Mesendoderm (in vitro differentiated cells): ENCODE data around the gene RAB6A.

Experiments used
- DNase-seq: peaks from one replicate; pipeline ENCODE4 v3.0.0; 2013
- H2AK5ac ChIP-seq: 2 replicates; pipeline ENCODE4 v1.6.1; 2013; ENCODE audit warnings: low read length, inconsistent platforms
- H2BK120ac ChIP-seq: 2 replicates; pipeline ENCODE4 v1.6.1; 2013; ENCODE audit warnings: low read depth, mild to moderate bottlenecking, low read length, moderate library complexity, mixed read lengths
- H2BK15ac ChIP-seq: replicated peaks from 2 replicates; pipeline ENCODE4 v1.6.1; 2013; ENCODE audit warnings: low read depth, mild to moderate bottlenecking, moderate library complexity
- H2BK5ac ChIP-seq: 2 replicates; pipeline ENCODE4 v1.6.1; 2013; ENCODE audit warnings: low read length, inconsistent platforms
- H3K18ac ChIP-seq: 2 replicates; pipeline ENCODE4 v1.6.1; 2013; ENCODE audit warnings: mild to moderate bottlenecking, low read length, mixed read lengths
- H3K23ac ChIP-seq: one replicate; pipeline ENCODE4 v1.6.1; 2013; ENCODE audit warnings: low read length
- H3K27ac ChIP-seq: 2 replicates; pipeline ENCODE4 v1.5.1; 2013; ENCODE audit warnings: low read depth, mild to moderate bottlenecking, inconsistent platforms, low read length, moderate library complexity
- H3K27me3 ChIP-seq: 2 replicates; pipeline ENCODE4 v1.6.1; 2013; ENCODE audit warnings: low read length, control low read depth, mild to moderate bottlenecking, inconsistent platforms; ENCODE audit not compliant: insufficient read depth, poor library complexity
- H3K36me3 ChIP-seq: 2 replicates; pipeline ENCODE4 v1.6.1; 2013; ENCODE audit warnings: low read length, inconsistent platforms; ENCODE audit not compliant: control insufficient read depth, insufficient read depth
- H3K4ac ChIP-seq: one replicate; pipeline ENCODE4 v1.6.1; 2013; ENCODE audit warnings: low read depth, mild to moderate bottlenecking, low read length, moderate library complexity
- H3K4me1 ChIP-seq: 2 replicates; pipeline ENCODE4 v1.6.1; 2013; ENCODE audit warnings: low read depth, low read length, inconsistent platforms; ENCODE audit not compliant: control insufficient read depth
- H3K4me2 ChIP-seq: 2 replicates; pipeline ENCODE4 v1.6.1; 2013; ENCODE audit warnings: low read length
- H3K4me3 ChIP-seq: 2 replicates; pipeline ENCODE4 v1.5.1; 2013; ENCODE audit warnings: mild to moderate bottlenecking, low read length
- H3K56ac ChIP-seq: one replicate; pipeline ENCODE4 v1.6.1; 2013; ENCODE audit warnings: low read length
- H3K79me1 ChIP-seq: 2 replicates; pipeline ENCODE4 v1.6.1; 2013; ENCODE audit warnings: low read length, inconsistent platforms
- H3K79me2 ChIP-seq: 2 replicates; pipeline ENCODE4 v1.6.1; 2013; ENCODE audit warnings: mild to moderate bottlenecking, low read length; ENCODE audit not compliant: control insufficient read depth, insufficient read depth
- H3K9ac ChIP-seq: 2 replicates; pipeline ENCODE4 v1.6.1; 2013; ENCODE audit warnings: low read length, inconsistent platforms
- H4K5ac ChIP-seq: one replicate; pipeline ENCODE4 v1.6.1; 2013; ENCODE audit warnings: low read length
- H4K8ac ChIP-seq: one replicate; pipeline ENCODE4 v1.6.1; 2013; ENCODE audit warnings: low read depth, mild to moderate bottlenecking, control low read depth, low read length, moderate library complexity
- WGBS: extraction: QIAGEN DNeasy Blood & Tissue Kit; methylation state at CpG from one replicate; pipeline ENCODE4 v1.1.7; 2013; ENCODE audit warnings: low lambda C conversion rate, missing lambda C conversion rate; ENCODE audit not compliant: insufficient coverage; ENCODE audit errors: extremely low coverage; 5-methylcytosine and 5-hydroxymethylcytosine counted together

Gene RAB6A

GRCh38 chr11:73750228-73750627 is 10.6 kb downstream of the RAB6A start:
- DNase-seq: no peak

GRCh38 chr11:73749118-73749517 is 11.8 kb downstream of the RAB6A start:
- H3K4me3 ChIP-seq: no peak overlapping the region
- no CpG with 5 or more reads among the region's 7 CpGs for WGBS
- H3K4ac ChIP-seq: no peak overlapping the region
- no peak for DNase-seq
- H3K36me3 ChIP-seq: no peaks in the 10 kb centered on the region
- no peak overlapping the region for H3K23ac ChIP-seq
- H2AK5ac ChIP-seq: no peak overlapping the region
- no peak overlapping the region for H3K56ac ChIP-seq
- H4K8ac ChIP-seq: no peak overlapping the region
- H2BK15ac ChIP-seq: no peak overlapping the region
- no peak overlapping the region for H3K4me2 ChIP-seq
- no peaks in the 10 kb centered on the region for H3K27me3 ChIP-seq
- no peak overlapping the region for H3K18ac ChIP-seq
- no peak overlapping the region for H3K27ac ChIP-seq
- H3K79me1 ChIP-seq: peaks cover 38% of the 10 kb centered on the region
- no peaks in the 10 kb centered on the region for H3K4me1 ChIP-seq
- no peak overlapping the region for H2BK120ac ChIP-seq
- no peak overlapping the region for H2BK5ac ChIP-seq
- H3K9ac ChIP-seq: no peak overlapping the region
- H4K5ac ChIP-seq: no peak overlapping the region
- H3K79me2 ChIP-seq: peaks cover 60% of the 10 kb centered on the region

More at GRCh38 chr11:73750228-73750627, 10.6 kb downstream of the RAB6A start:
- Histone ChIP-seq H4K8ac (no peak overlapping the region), H3K79me1 (peaks cover 38% of the 10 kb centered on the region), H2BK5ac (no peak overlapping the region), H3K27ac (no peak overlapping the region), H4K5ac (no peak overlapping the region), H3K27me3 (no peaks in the 10 kb centered on the region), H2AK5ac (no peak overlapping the region), H3K4me2 (no peak overlapping the region), H3K4ac (no peak overlapping the region), H3K4me3 (no peak overlapping the region), H3K56ac (no peak overlapping the region), H2BK15ac (no peak overlapping the region), H2BK120ac (no peak overlapping the region), H3K79me2 (peaks cover 60% of the 10 kb centered on the region), H3K9ac (no peak overlapping the region), H3K4me1 (no peaks in the 10 kb centered on the region), H3K23ac (no peak overlapping the region), H3K18ac (no peak overlapping the region), H3K36me3 (no peaks in the 10 kb centered on the region)
- WGBS: no CpG with 5 or more reads among the region's 5 CpGs

GRCh38 chr11:73748300-73748699 is 12.6 kb downstream of the RAB6A start:
- H3K27ac ChIP-seq: no peak overlapping the region
- no CpG with 5 or more reads among the region's 5 CpGs for WGBS
- no peaks in the 10 kb centered on the region for H3K27me3 ChIP-seq

GRCh38 chr11:73747762-73748161 is 13.1 kb downstream of the RAB6A start:
- Histone ChIP-seq H3K4me1 (no peaks in the 10 kb centered on the region), H3K56ac (no peak overlapping the region), H3K4me2 (no peak overlapping the region), H3K4ac (no peak overlapping the region), H3K18ac (no peak overlapping the region), H2BK120ac (no peak overlapping the region), H3K79me1 (peaks cover 41% of the 10 kb centered on the region), H4K5ac (no peak overlapping the region), H2BK15ac (no peak overlapping the region), H3K9ac (no peak overlapping the region), H3K79me2 (peaks cover 65% of the 10 kb centered on the region), H3K36me3 (no peaks in the 10 kb centered on the region), H2BK5ac (no peak overlapping the region), H3K27ac (no peak overlapping the region), H3K4me3 (no peak overlapping the region), H2AK5ac (no peak overlapping the region), H3K27me3 (no peaks in the 10 kb centered on the region), H4K8ac (no peak overlapping the region), H3K23ac (no peak overlapping the region)
- no peak for DNase-seq
- WGBS: no CpG with 5 or more reads among the region's 3 CpGs

More at GRCh38 chr11:73748300-73748699, 12.6 kb downstream of the RAB6A start:
- DNase-seq: no peak
- peaks cover 64% of the 10 kb centered on the region for H3K79me2 ChIP-seq
- no peak overlapping the region for H2BK5ac ChIP-seq
- H2BK120ac ChIP-seq: no peak overlapping the region
- no peak overlapping the region for H2AK5ac ChIP-seq
- H3K23ac ChIP-seq: no peak overlapping the region
- no peak overlapping the region for H3K4ac ChIP-seq
- no peak overlapping the region for H3K4me3 ChIP-seq
- no peaks in the 10 kb centered on the region for H3K36me3 ChIP-seq
- H3K18ac ChIP-seq: no peak overlapping the region
- no peak overlapping the region for H4K5ac ChIP-seq
- H3K9ac ChIP-seq: no peak overlapping the region
- H2BK15ac ChIP-seq: no peak overlapping the region
- no peak overlapping the region for H3K56ac ChIP-seq
- H3K4me1 ChIP-seq: no peaks in the 10 kb centered on the region
- H3K4me2 ChIP-seq: no peak overlapping the region
- no peak overlapping the region for H4K8ac ChIP-seq
- H3K79me1 ChIP-seq: peaks cover 42% of the 10 kb centered on the region

GRCh38 chr11:73746701-73747100 is 14.2 kb downstream of the RAB6A start:
- no peak overlapping the region for H4K8ac ChIP-seq
- H2BK120ac ChIP-seq: no peak overlapping the region
- no peak overlapping the region for H4K5ac ChIP-seq
- H3K36me3 ChIP-seq: no peaks in the 10 kb centered on the region
- no peaks in the 10 kb centered on the region for H3K4me1 ChIP-seq
- H3K4me3 ChIP-seq: no peak overlapping the region
- no peak overlapping the region for H3K4me2 ChIP-seq
- H3K9ac ChIP-seq: no peak overlapping the region
- H3K27ac ChIP-seq: no peak overlapping the region
- no CpG with 5 or more reads among the region's 13 CpGs for WGBS
- peaks cover 63% of the 10 kb centered on the region for H3K79me2 ChIP-seq
- H3K56ac ChIP-seq: no peak overlapping the region
- H3K18ac ChIP-seq: no peak overlapping the region
- DNase-seq: no peak
- H2BK5ac ChIP-seq: no peak overlapping the region
- no peak overlapping the region for H2BK15ac ChIP-seq
- no peak overlapping the region for H2AK5ac ChIP-seq
- H3K27me3 ChIP-seq: no peaks in the 10 kb centered on the region
- H3K79me1 ChIP-seq: peaks cover 36% of the 10 kb centered on the region
- H3K4ac ChIP-seq: no peak overlapping the region
- H3K23ac ChIP-seq: no peak overlapping the region

- no CpG with 5 or more reads among the region's 7 CpGs for WGBS
- H2AK5ac ChIP-seq: no peak overlapping the region
- no peak overlapping the region for H3K4me2 ChIP-seq
- H2BK5ac ChIP-seq: no peak overlapping the region
- H4K8ac ChIP-seq: no peak overlapping the region
- H3K56ac ChIP-seq: no peak overlapping the region
- H3K27ac ChIP-seq: no peak overlapping the region
- H3K9ac ChIP-seq: no peak overlapping the region
- no peak overlapping the region for H2BK15ac ChIP-seq
- H3K79me1 ChIP-seq: peaks cover 25% of the 10 kb centered on the region
- no peak overlapping the region for H2BK120ac ChIP-seq
- no peaks in the 10 kb centered on the region for H3K36me3 ChIP-seq
- no peak overlapping the region for H3K18ac ChIP-seq
- no peak overlapping the region for H3K4me3 ChIP-seq
- H3K27me3 ChIP-seq: no peaks in the 10 kb centered on the region
- H3K4ac ChIP-seq: no peak overlapping the region
- H3K4me1 ChIP-seq: no peaks in the 10 kb centered on the region
- DNase-seq: no peak
- no peak overlapping the region for H4K5ac ChIP-seq
- H3K79me2 ChIP-seq: peaks cover 44% of the 10 kb centered on the region
- no peak overlapping the region for H3K23ac ChIP-seq
Observed at GRCh38 chr11:73743045-73743444, 17.8 kb downstream of the RAB6A start.
